NCI-H1436 (cell line): ENCODE results near the gene TMEM151B.
"Not testable (repeated sequence)": the region's sequence is repeated elsewhere in the genome, so short reads cannot be mapped to it uniquely, and the experiment has no call there.

Experiments
- DNase-seq: peaks from one replicate; lab custom pipeline; 2025; lab: John Stamatoyannopoulos, UW

Gene TMEM151B

DNA sequence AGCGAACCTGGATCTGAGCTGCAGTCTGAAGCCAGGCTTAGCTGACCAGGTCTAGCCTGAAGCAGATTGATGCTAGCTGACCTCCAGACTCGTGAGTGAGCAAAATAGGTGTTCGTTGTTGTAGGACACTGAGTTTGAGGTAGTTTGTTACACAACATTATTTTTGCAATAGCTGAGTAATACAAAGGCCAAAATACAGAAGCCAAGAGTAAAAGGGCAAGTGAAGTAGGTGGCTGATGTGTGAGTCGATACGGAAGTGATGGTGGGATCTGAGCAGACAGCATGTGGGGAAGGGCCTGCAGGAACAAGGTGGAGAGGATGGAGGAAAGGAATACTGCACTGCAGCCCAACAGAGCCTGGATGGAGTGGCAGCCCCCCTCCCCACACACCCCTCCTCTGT, 63.7 kb downstream of the TMEM151B start:
- no peak for DNase-seq

DNA sequence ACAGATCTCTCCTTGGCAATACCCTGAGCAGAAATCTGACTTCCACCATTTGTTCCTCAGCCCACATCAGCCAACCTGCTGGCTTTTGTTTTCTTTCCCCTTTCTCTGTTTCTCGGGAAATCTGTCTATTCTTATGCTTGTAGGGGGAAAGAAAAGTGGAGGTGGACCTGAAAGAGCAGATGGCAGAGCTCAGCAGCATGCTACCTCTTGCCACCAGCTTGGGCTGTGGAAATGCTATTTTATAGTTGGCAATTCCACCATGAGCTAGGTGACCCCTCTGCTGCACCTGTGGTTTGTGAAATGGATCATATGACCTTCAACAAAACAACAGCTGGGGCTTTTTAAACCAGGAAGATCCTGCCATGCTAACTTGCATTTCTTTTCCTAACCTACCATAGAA, 65.4 kb downstream of the TMEM151B start:
- DNase-seq = no peak

GRCh38 chr6:44338228-44339122, 68.2 kb downstream of the TMEM151B start:
- DNase-seq = peak; percentile 77

DNA sequence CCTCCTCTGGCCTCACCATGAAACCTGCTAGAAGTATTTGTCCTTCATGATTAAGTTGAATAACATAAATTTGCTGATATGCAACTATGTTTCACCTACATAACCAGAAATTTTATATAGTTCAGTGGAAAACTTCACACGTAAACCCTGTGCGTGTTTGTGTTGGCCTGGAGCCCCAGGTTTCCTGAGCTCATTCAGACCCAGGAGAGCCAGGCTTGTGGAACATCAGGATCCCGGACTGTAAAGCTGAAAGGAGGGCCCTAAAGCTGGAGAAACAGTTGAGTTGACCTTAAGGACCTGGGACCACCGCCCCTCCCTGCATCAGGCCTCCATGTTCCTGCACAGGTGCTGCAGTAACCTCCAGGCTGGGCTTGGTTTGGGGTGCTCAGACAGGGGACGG, 69.1 kb downstream of the TMEM151B start:
- no peak for DNase-seq

GRCh38 chr6:44339763-44340625, 69.7 kb downstream of the TMEM151B start:
- DNase-seq = no peak

- no peak for DNase-seq
Measured at GRCh38 chr6:44341095-44341890, 71.0 kb downstream of the TMEM151B start.

- DNase-seq = peak; percentile 32
Measured at GRCh38 chr6:44342052-44342451, 71.8 kb downstream of the TMEM151B start.

DNA sequence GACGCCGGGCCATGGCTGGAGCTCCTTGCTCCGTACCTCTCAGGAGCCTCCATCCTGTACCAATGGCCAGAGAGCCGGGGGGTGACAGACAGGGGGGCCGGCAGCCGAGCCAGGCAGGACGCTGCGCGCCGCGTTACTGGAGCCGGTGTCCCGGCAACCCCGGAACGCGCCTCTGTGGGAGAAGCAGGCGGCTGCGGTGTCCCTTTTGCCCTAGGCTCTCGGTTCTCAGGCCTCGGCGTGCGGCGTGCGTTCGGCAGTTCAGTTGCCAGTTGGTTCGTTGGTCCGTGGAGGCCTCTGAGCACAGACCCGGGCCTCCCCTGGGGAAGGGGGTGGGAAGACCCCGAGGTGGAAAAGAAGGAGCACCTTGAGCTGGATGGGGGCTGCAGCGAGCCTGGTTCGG, 72.2 kb downstream of the TMEM151B start, which contains the start of gene SPATS1:
Gene SPATS1 (plus strand): TSS at position 162 of the 400 bp plus-strand sequence. CDS start 446 bp downstream, outside the sequence.
- DNase-seq = no peak

DNA sequence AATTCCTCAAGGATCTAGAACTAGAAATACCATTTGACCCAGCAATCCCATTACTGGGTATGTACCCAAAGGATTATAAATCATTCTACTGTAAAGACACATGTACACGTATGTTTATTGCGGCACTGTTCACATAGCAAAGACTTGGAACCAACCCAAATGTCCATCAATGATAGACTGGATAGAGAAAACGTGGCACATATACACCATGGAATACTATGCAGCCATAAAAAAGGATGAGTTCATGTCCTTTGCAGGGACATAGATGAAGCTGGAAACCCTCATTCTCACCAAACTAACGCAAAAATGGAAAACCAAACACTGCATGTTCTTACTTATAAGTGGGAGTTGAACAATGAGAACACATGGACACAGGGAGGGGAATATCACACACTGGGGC, 76.6 kb downstream of the TMEM151B start:
- DNase-seq = not testable (repeated sequence)

GRCh38 chr6:44349904-44350649, 79.8 kb downstream of the TMEM151B start:
- no peak for DNase-seq

DNA sequence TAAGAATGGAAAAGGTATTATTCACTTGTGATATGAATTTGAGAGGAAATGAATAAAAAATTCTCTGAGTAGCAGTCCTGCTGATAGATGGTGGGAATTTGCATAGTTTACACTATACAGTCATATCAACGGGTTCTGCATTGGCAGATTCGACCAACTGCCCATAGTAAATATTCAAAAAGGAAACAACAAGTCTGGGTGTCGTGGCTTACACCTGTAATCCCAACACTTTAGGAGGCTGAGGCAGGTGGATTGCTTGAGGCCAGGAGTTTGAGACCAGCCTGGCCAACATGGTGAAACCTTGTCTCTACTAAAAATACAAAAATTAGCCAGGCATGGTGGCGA, 80.4 kb downstream of the TMEM151B start:
- DNase-seq = not testable (repeated sequence)

DNA sequence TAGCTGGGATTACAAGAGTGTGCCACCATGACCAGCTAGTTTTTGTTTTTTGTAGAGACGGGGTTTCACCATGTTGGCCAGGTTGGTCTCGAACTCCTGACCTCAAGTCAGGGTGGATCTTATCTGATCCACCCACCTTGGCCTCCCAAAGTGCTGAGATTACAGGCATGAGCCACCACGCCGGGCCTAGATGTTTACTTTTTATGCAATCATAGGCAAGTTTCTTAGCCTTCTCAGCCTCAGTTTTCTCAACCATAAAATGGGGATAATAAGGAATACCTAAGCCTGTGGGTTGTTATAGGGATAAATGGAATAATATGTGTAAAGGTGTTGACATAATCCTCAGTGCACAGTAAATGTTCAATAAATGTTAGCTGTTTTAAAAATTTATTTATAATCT, 82.0 kb downstream of the TMEM151B start:
- DNase-seq = no peak

DNA sequence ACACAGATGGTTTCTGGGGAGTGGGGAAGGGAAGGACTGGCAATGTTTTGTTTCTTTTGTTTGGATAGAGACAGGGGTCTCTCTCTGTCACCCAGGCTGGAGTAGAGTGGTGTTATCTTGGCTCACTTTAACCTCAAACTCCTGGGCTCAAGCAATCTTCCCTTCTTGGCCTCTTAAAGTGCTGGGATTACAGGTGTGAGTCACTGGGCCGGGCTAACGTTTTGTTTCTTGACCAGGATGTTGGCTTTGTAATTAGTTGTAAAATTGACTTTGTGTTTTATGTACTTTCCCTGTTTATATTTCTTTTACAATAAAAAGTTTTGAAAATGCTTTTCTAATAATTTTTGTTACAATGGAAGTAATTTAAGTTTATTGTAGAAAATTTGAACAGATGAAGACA, 83.1 kb downstream of the TMEM151B start:
- no peak for DNase-seq

- no peak for DNase-seq
Measured at GRCh38 chr6:44355640-44356039, 85.4 kb downstream of the TMEM151B start.

- DNase-seq = no peak
Measured at GRCh38 chr6:44356487-44356886, 86.2 kb downstream of the TMEM151B start.
